WERI-Rb-1 (cell line): ENCODE data around the gene DUOX1.

ENCODE experiments used
- DNase-seq: peaks from one replicate; pipeline ENCODE4 v3.0.0-alpha.2; 2020
- H3K27ac ChIP-seq: fragments of 250-450 bp; sonication (Bioruptor Pico); 2 replicates; pipeline ENCODE4 v1.5.1; 2020; ENCODE audit warnings: mild to moderate bottlenecking, moderate library complexity
- H3K27me3 ChIP-seq: fragments of 250-450 bp; sonication (Bioruptor Pico); 2 replicates; pipeline ENCODE4 v1.5.1; 2021; ENCODE audit warnings: mild to moderate bottlenecking, low read depth, moderate library complexity; ENCODE audit not compliant: insufficient read depth, severe bottlenecking
- H3K36me3 ChIP-seq: fragments of 250-450 bp; sonication (Bioruptor Pico); 2 replicates; pipeline ENCODE4 v1.5.1; 2020; ENCODE audit warnings: mild to moderate bottlenecking, moderate library complexity
- H3K4me3 ChIP-seq: 2 replicates; pipeline ENCODE4 v1.5.1; 2011; ENCODE audit warnings: low read depth, mild to moderate bottlenecking, control low read depth, low read length
- H3K9me3 ChIP-seq: fragments of 250-450 bp; sonication (Bioruptor Pico); 2 replicates; pipeline ENCODE4 v1.5.1; 2021; ENCODE audit warnings: mild to moderate bottlenecking, moderate library complexity; ENCODE audit not compliant: severe bottlenecking
- TF ChIP-seq, protein P1 (sequence below): IDR thresholded peaks from 2 replicates; pipeline ENCODE4 v1.5.1; 2011; ENCODE audit warnings: low read depth, mild to moderate bottlenecking, control low read depth, inconsistent platforms, low read length

DUOX1 gene

DNA sequence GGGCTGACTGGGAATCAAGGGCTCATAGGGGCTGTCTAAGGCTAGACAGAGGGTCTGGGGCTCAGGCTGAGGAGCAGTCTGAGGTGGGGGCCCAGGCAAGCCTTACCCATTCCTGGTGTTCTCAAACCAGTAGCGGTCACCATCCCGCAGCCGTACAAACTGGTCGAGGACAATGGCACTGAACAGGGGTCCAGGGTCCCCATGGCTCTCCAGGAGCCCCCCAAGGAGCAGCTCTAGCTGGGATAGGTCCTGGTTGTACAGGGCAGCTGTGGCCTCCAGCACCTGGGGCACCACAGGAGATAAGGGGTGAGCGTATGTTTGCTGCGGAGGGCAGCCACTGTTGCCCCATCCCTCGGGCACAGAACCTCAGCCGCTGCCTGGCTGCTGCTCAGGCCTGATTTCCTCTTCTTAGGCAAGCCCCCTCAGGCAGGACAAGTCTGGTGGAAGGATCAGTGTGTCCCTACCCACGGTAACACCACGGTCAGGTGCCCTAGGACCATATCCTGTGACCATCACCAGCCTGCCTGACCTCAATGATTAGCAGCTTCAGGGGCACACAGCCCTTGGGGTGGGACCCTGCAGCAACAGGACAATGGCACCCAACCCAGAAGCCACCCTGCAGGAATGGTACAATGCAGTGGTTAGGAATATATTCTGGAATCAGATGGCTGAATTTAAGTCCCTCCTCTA is 21.7 kb upstream of the DUOX1 start:
- DNase-seq: no peak
- TF ChIP-seq, protein P1, sequence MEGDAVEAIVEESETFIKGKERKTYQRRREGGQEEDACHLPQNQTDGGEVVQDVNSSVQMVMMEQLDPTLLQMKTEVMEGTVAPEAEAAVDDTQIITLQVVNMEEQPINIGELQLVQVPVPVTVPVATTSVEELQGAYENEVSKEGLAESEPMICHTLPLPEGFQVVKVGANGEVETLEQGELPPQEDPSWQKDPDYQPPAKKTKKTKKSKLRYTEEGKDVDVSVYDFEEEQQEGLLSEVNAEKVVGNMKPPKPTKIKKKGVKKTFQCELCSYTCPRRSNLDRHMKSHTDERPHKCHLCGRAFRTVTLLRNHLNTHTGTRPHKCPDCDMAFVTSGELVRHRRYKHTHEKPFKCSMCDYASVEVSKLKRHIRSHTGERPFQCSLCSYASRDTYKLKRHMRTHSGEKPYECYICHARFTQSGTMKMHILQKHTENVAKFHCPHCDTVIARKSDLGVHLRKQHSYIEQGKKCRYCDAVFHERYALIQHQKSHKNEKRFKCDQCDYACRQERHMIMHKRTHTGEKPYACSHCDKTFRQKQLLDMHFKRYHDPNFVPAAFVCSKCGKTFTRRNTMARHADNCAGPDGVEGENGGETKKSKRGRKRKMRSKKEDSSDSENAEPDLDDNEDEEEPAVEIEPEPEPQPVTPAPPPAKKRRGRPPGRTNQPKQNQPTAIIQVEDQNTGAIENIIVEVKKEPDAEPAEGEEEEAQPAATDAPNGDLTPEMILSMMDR: no peak
- no peaks in the 10 kb centered on the region for H3K36me3 ChIP-seq
- H3K9me3 ChIP-seq: no peaks in the 10 kb centered on the region
- H3K27ac ChIP-seq: no peak overlapping the region
- no peak overlapping the region for H3K4me3 ChIP-seq
- H3K27me3 ChIP-seq: peaks cover 24% of the 10 kb centered on the region

DNA sequence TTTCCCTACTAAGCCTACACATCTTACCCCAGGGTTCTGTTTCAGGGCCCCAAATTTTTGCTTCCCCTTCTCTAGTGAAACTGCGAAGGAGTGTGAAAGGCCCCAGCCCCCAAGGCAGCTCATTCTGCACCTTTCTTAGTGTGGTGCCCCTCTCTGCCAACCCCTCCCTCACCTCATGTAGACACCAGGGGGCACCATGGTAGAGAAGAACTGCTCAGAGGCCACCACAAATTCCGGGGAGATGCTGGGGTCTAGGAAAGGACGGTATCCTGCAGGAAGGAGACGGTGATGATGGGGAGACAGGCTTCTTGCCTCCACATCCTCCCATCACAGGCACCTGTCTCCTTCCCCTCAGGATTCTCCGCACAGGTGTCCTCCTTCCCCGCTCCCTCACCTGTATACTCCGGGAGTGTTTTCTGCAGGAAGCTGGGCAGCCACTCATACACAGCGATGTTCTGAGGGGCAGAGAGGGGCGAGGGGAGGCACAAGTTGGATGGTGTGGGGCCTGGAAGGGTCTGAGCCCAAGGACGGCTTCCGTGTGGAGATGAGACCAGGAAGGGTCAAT is 19.5 kb upstream of the DUOX1 start:
- Histone ChIP-seq H3K27ac (no peak overlapping the region), H3K9me3 (no peaks in the 10 kb centered on the region), H3K4me3 (no peak overlapping the region), H3K27me3 (peaks cover 47% of the 10 kb centered on the region), H3K36me3 (no peaks in the 10 kb centered on the region)
- DNase-seq: no peak
- TF ChIP-seq, protein P1: peak; percentile 24; the same call in 1 of the 2 replicates

DNA sequence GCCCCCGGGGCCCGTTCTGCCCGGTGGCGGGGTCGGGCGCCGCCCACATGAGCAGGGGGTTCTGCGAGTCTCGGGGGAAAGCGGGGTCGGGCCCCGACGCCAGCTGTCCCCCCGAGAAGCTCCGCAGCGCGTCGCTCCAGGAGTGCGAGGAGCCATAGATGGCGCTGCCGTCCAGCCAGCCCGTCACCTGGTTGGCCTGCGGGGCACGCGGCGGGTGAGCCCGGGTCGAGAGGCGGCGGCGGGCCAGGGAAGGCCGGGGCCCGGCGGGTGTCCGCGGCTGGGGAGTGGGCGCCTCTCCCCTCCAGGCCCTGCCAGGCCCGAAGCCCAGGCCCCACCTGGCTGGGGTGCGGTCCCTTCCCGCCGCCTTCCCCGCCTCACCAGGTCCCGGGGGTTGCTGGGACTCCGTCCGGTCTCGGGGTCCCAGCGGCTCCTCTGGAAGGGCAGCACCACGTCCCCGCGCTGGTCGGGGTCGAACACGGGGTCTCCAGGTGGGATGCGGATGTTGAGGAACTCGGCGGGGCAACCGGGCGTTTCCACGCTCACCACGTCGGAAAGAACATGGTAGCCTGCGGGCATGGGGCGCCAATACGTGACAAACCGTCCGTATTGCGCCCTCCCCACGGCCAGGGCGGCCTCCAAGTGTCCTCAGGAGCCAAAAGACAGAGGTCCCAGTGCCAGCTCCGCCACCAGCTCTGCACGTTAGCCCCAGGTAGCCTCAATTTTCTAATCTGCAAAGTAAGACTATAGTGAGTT is 18.2 kb upstream of the DUOX1 start:
- TF ChIP-seq, protein P1: peak; percentile 29; the same call in 1 of the 2 replicates
- H3K36me3 ChIP-seq: no peaks in the 10 kb centered on the region
- no peaks in the 10 kb centered on the region for H3K9me3 ChIP-seq
- no peak overlapping the region for H3K27ac ChIP-seq
- no peak for DNase-seq
- no peak overlapping the region; the same call in 1 of the 2 replicates for H3K4me3 ChIP-seq
- peaks cover 50% of the 10 kb centered on the region for H3K27me3 ChIP-seq

DNA sequence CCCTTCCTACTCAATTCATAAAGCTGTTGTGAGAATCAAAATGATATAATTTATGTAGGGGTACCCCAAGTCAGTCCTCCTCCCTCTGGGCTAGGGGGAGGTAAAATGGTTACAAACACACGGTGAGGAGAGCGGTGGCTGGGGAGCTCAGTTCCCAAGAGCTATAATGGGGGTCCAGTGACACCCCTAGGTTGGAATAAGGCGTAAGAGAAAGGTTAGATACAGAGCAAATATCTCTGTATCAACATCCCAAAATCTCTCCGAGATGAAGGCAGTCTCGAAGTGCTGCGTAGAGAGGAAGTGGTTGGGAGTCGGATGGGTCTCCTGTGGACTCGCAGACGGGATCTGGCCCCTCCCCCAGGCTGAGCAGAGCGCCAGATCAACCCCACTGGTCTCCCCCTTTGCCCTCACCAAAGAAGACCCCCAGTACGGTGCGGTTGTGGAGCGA is 17.6 kb upstream of the DUOX1 start:
- peaks cover 50% of the 10 kb centered on the region for H3K27me3 ChIP-seq
- TF ChIP-seq, protein P1: no peak
- H3K9me3 ChIP-seq: no peaks in the 10 kb centered on the region
- H3K4me3 ChIP-seq: peak overlapping the region; percentile 30
- H3K27ac ChIP-seq: no peak overlapping the region
- DNase-seq: no peak
- H3K36me3 ChIP-seq: no peaks in the 10 kb centered on the region

DNA sequence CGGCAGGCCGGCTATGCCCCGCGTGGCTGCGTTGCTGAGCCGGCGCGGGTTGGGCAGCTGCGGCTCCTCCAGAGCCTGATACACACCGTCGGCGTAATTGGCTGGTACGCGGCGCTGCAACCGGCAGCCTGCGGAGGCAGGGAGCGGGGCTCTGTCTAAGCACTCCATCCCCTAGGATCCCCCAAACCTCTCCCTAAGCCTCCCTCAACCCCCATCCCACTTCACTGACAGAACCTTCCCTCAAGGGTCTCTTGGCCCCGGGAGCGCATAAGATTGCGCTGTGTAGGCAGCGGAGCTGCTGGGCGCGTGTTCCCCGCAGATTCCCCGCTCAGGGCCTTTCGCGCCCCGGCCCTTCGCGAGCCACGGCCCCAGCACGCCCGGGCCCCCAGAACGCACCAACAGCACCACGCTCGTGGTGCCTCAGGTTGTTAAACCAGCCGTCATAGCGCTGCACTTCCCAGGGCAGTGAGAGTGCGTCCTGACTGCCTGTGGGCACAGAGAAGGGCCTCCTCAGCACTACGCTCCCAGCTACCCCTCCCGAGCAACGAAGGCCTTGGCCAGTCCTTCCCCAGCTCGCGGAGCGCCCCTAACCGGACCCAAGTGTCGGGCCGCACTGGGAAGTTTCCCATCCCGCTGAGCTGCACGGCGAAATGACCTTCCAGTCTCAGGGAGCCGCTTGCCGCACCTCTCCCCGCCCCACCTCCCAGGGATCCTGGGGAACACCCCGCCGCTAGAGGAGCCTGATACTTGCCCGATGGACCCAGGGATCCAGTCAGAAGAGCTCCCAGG is 17.0 kb upstream of the DUOX1 start:
- Histone ChIP-seq H3K4me3 (peak overlapping the region; percentile 30), H3K27me3 (peaks cover 50% of the 10 kb centered on the region)

More for the DNA sequence above, 17.0 kb upstream of the DUOX1 start:
- H3K9me3 ChIP-seq: no peaks in the 10 kb centered on the region
- TF ChIP-seq, protein P1: no peak
- H3K36me3 ChIP-seq: no peaks in the 10 kb centered on the region
- no peak overlapping the region for H3K27ac ChIP-seq
- peak; percentile 20 for DNase-seq
